ENCODE data around the gene SSU72.
"Not testable (repeated sequence)": the region's sequence is repeated elsewhere in the genome, so short reads cannot be mapped to it uniquely, and the experiment has no call there.

Gene SSU72

GRCh38 chr1:1594602-1595260 lies 20.1 kb upstream of the SSU72 start:
- no peak for DNase-seq

- DNase-seq: no peak
These were observed 19.4 kb upstream of the SSU72 start for GRCh38 chr1:1593834-1594601.

GRCh38 chr1:1591452-1591851 lies 16.8 kb upstream of the SSU72 start:
- DNase-seq: peak; percentile 54

- DNase-seq: no peak
These were observed 8.8 kb upstream of the SSU72 start for GRCh38 chr1:1583347-1584010.

- DNase-seq: no peak
These were observed 8.1 kb upstream of the SSU72 start for GRCh38 chr1:1582585-1583346.

GRCh38 chr1:1578371-1578940 lies 3.8 kb upstream of the SSU72 start:
- no peak for DNase-seq

GRCh38 chr1:1577367-1578011 lies 2.8 kb upstream of the SSU72 start:
- no peak for DNase-seq

- peak; percentile 84 for DNase-seq
These were observed 581 bp downstream of the SSU72 start for GRCh38 chr1:1573843-1574720.

- no peak for DNase-seq
These were observed 5.3 kb downstream of the SSU72 start for GRCh38 chr1:1569341-1569740.

GRCh38 chr1:1567891-1568291 lies 6.8 kb downstream of the SSU72 start:
- DNase-seq: no peak

- DNase-seq: no peak
These were observed 7.3 kb downstream of the SSU72 start for GRCh38 chr1:1567152-1567875.

- no peak for DNase-seq
These were observed 9.3 kb downstream of the SSU72 start for GRCh38 chr1:1565340-1565739.

- no peak for DNase-seq
These were observed 10.4 kb downstream of the SSU72 start for GRCh38 chr1:1564268-1564667.

- no peak for DNase-seq
These were observed 11.0 kb downstream of the SSU72 start for GRCh38 chr1:1563688-1564087.

- no peak for DNase-seq
These were observed 12.0 kb downstream of the SSU72 start for GRCh38 chr1:1562556-1563195.

- no peak for DNase-seq
These were observed 12.7 kb downstream of the SSU72 start for GRCh38 chr1:1561801-1562470.

GRCh38 chr1:1560178-1560577 lies 14.5 kb downstream of the SSU72 start:
- no peak for DNase-seq

- no peak for DNase-seq
These were observed 15.6 kb downstream of the SSU72 start for GRCh38 chr1:1559066-1559465.

GRCh38 chr1:1558591-1558990 lies 16.1 kb downstream of the SSU72 start:
- DNase-seq: no peak

GRCh38 chr1:1557688-1558087 lies 17.0 kb downstream of the SSU72 start:
- not testable (repeated sequence) for DNase-seq
